ENCODE results near the gene RGL1. TPM values are rescaled to one million over a fixed set of nuclear protein-coding genes. Genes with fewer than 3 reads are reported as not detected.

The RGL1 gene
- polyA plus RNA-seq, 6 donors from 2014 or later: 0.09 to 0.29 (median 0.13) TPM; not detected in 3

- H3K9me3 Mint-ChIP-seq: no peaks in the 10 kb centered on the region
- DNase-seq (no peak), ATAC-seq (ENCODE audit: low read depth in 2 of 2) (no peak)
- H3K27ac Mint-ChIP-seq: no peak overlapping the region
- H3K4me3 Mint-ChIP-seq: no peak overlapping the region
- H3K36me3 Mint-ChIP-seq: no peaks in the 10 kb centered on the region
- H3K4me1 Mint-ChIP-seq: peaks cover 0 to 9% (median 5%) of the 10 kb centered on the region in 3 donors
- peaks cover 0 to 15% (median 12%) of the 10 kb centered on the region in 3 donors for H3K27me3 Mint-ChIP-seq
Observed at GRCh38 chr1:183958958-183959357, 154.0 kb downstream of the RGL1 start.

GRCh38 chr1:183961132-183961531 lies 156.2 kb downstream of the RGL1 start:
- H3K36me3 Mint-ChIP-seq: no peaks in the 10 kb centered on the region
- H3K27me3 Mint-ChIP-seq: peaks cover 3 to 32% (median 22%) of the 10 kb centered on the region in 3 donors
- peaks cover 0 to 9% (median 5%) of the 10 kb centered on the region in 3 donors for H3K4me1 Mint-ChIP-seq
- H3K9me3 Mint-ChIP-seq: no peaks in the 10 kb centered on the region
- ATAC-seq (ENCODE audit: low read depth in 2 of 2): no peak
- H3K4me3 Mint-ChIP-seq: no peak overlapping the region
- DNase-seq: no peak
- no peak overlapping the region for H3K27ac Mint-ChIP-seq

- Mint-ChIP-seq H3K4me1 (no peaks in the 10 kb centered on the region), H3K27ac (no peak overlapping the region), H3K4me3 (no peak overlapping the region), H3K36me3 (no peaks in the 10 kb centered on the region), H3K9me3 (no peaks in the 10 kb centered on the region), H3K27me3 (peaks cover 3 to 45% (median 27%) of the 10 kb centered on the region in 3 donors)
- ATAC-seq (ENCODE audit: low read depth in 2 of 2): no peak
- DNase-seq: no peak
Observed at GRCh38 chr1:183962903-183963302, 158.0 kb downstream of the RGL1 start.

- Mint-ChIP-seq H3K9me3 (no peaks in the 10 kb centered on the region), H3K27ac (no peak overlapping the region), H3K4me1 (no peaks in the 10 kb centered on the region), H3K36me3 (no peaks in the 10 kb centered on the region), H3K27me3 (peaks cover 5 to 45% (median 27%) of the 10 kb centered on the region in 3 donors), H3K4me3 (no peak overlapping the region)
- ATAC-seq (ENCODE audit: low read depth in 2 of 2) (no peak), DNase-seq (no peak)
Observed at GRCh38 chr1:183965726-183966125, 160.8 kb downstream of the RGL1 start.

- peaks cover 8 to 45% (median 27%) of the 10 kb centered on the region in 3 donors for H3K27me3 Mint-ChIP-seq
- H3K4me3 Mint-ChIP-seq: no peak overlapping the region
- H3K9me3 Mint-ChIP-seq: no peaks in the 10 kb centered on the region
- H3K36me3 Mint-ChIP-seq: no peaks in the 10 kb centered on the region
- DNase-seq (no peak), ATAC-seq (ENCODE audit: low read depth in 2 of 2) (no peak)
- H3K27ac Mint-ChIP-seq: no peak overlapping the region
- H3K4me1 Mint-ChIP-seq: no peaks in the 10 kb centered on the region
Observed at GRCh38 chr1:183966487-183966886, 161.6 kb downstream of the RGL1 start.

GRCh38 chr1:183967914-183968313 lies 163.0 kb downstream of the RGL1 start:
- Mint-ChIP-seq H3K36me3 (no peaks in the 10 kb centered on the region), H3K27ac (no peak overlapping the region), H3K4me3 (no peak overlapping the region), H3K9me3 (no peaks in the 10 kb centered on the region), H3K4me1 (no peaks in the 10 kb centered on the region), H3K27me3 (peaks cover 8 to 35% (median 20%) of the 10 kb centered on the region in 3 donors)
- ATAC-seq (ENCODE audit: low read depth in 2 of 2) (no peak), DNase-seq (no peak)

GRCh38 chr1:183968386-183968785 lies 163.5 kb downstream of the RGL1 start:
- no peaks in the 10 kb centered on the region for H3K4me1 Mint-ChIP-seq
- H3K9me3 Mint-ChIP-seq: no peaks in the 10 kb centered on the region
- H3K27ac Mint-ChIP-seq: no peak overlapping the region
- no peak overlapping the region for H3K4me3 Mint-ChIP-seq
- peaks cover 8 to 35% (median 19%) of the 10 kb centered on the region in 3 donors for H3K27me3 Mint-ChIP-seq
- ATAC-seq (ENCODE audit: low read depth in 2 of 2): no peak
- no peak for DNase-seq
- H3K36me3 Mint-ChIP-seq: no peaks in the 10 kb centered on the region

GRCh38 chr1:183970516-183971300 lies 165.8 kb downstream of the RGL1 start:
- ATAC-seq (ENCODE audit: low read depth in 2 of 2) (no peak), DNase-seq (no peak)
- Mint-ChIP-seq H3K27me3 (peaks cover 5 to 23% (median 8%) of the 10 kb centered on the region in 3 donors), H3K4me1 (no peaks in the 10 kb centered on the region), H3K36me3 (no peaks in the 10 kb centered on the region), H3K27ac (no peak overlapping the region), H3K4me3 (no peak overlapping the region), H3K9me3 (no peaks in the 10 kb centered on the region)

GRCh38 chr1:183975651-183976050 lies 170.7 kb downstream of the RGL1 start:
- Mint-ChIP-seq H3K9me3 (no peaks in the 10 kb centered on the region), H3K4me1 (no peaks in the 10 kb centered on the region), H3K4me3 (no peak overlapping the region), H3K36me3 (no peaks in the 10 kb centered on the region), H3K27ac (no peak overlapping the region), H3K27me3 (peaks cover 6 to 8% (median 8%) of the 10 kb centered on the region in 3 donors)
- no peak for ATAC-seq (ENCODE audit: low read depth in 2 of 2)
- no peak for DNase-seq

- no peaks in the 10 kb centered on the region for H3K4me1 Mint-ChIP-seq
- H3K36me3 Mint-ChIP-seq: no peaks in the 10 kb centered on the region
- H3K9me3 Mint-ChIP-seq: peaks cover 0 to 3% (median 0%) of the 10 kb centered on the region in 7 donors
- H3K4me3 Mint-ChIP-seq: no peak overlapping the region
- H3K27me3 Mint-ChIP-seq: peaks cover 4 to 8% (median 6%) of the 10 kb centered on the region in 3 donors
- no peak for ATAC-seq (ENCODE audit: low read depth in 2 of 2)
- DNase-seq: no peak
- H3K27ac Mint-ChIP-seq: peak overlapping the region in 1 of 6 donors; percentile 9
Observed at GRCh38 chr1:183977717-183978116, 172.8 kb downstream of the RGL1 start.

Other genes with a start within 250 kb of the RGL1 start
- 10 to 100 TPM in 1 of 6 donors, 1 to 10 TPM in 4, not detected in 1; 5.6 to 11.0 (median 6.3) TPM for gene NCF2, start 214.7 kb upstream of the RGL1 start, polyA plus RNA-seq (ENCODE audit: low read depth in 6 of 6)
- gene ARPC5, start 169.3 kb upstream of the RGL1 start, polyA plus RNA-seq (ENCODE audit: low read depth in 6 of 6): 100 to 1,000 TPM; 286 to 573 (median 376) TPM
- not detected for gene APOBEC4, start 151.8 kb upstream of the RGL1 start, polyA plus RNA-seq (ENCODE audit: low read depth in 6 of 6)
- gene COLGALT2, start 232.6 kb downstream of the RGL1 start, polyA plus RNA-seq (ENCODE audit: low read depth in 6 of 6): under 1 TPM in 1 of 6 donors, not detected in 5; 0.17 TPM
- gene TSEN15, start 246.6 kb downstream of the RGL1 start, polyA plus RNA-seq (ENCODE audit: low read depth in 6 of 6): 10 to 100 TPM; 34.4 to 61.8 (median 39.9) TPM